GM18867 (cell line): Measurements from ENCODE around the gene CYYR1.

ENCODE experiments used
- ATAC-seq: cut with Tn5 transposase; IDR thresholded peaks from one replicate; pipeline ENCODE4 v1.9.1; 2021; ENCODE audit warnings: mild to moderate bottlenecking, moderate library complexity; ENCODE audit not compliant: unreplicated experiment

CYYR1 gene

DNA sequence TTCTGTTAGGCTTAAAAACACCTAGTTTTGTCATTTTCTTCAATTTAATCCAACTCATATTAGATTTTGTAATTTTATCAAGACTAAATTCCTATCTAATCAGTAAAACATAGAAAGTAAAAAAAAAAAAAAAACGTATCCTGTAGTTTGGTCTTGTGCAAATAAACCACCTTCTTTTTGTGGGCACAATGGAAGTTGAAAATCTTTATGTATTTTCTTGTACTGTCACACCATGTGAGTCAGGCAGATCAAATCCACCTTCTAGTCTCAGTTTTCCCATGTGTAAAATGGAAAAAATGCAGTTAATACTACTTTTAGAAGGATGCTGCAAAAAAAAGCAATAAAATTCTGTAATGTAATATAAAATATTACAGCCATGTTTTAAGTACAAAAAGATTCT lies 129.8 kb downstream of the CYYR1 start:
- no peak for ATAC-seq

DNA sequence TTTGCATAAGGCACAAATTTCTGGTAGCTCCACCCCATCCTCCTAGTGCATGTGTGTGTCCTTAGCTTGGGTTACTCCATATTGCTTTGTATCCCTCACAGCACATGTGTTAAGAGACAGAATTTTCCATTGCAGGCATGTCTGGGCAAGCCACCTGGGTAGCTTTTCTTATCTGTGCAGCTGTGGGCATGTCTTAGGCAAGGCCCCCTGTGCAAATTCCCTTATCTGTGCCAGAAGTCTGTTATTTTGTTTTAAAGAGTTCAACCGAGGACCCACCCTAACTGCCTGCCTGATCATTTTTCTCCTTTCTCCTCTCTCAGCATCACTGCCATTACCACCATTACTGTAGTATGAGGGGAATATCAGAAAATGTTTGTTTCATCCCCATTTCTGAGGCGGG lies 131.9 kb downstream of the CYYR1 start:
- ATAC-seq = no peak

DNA sequence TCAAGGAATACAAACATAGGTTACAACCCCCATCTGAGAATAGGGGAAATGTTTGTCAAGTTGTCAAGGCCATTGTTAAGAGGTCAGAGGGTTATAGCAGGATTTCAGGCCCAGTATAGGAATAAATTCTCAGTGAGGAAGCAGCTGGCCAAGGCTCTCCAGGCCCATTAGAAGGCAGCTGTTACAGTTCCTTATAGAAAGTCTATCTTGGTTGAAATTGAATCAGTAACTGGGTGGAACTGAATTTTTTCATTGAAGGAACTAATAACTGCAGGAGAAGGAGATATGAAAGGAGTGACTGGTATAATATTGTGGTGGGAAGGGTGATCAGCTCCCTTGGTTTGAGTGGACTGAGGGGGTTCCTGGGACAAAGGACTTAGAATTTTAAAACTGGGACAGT lies 134.1 kb downstream of the CYYR1 start:
- ATAC-seq = no peak

DNA sequence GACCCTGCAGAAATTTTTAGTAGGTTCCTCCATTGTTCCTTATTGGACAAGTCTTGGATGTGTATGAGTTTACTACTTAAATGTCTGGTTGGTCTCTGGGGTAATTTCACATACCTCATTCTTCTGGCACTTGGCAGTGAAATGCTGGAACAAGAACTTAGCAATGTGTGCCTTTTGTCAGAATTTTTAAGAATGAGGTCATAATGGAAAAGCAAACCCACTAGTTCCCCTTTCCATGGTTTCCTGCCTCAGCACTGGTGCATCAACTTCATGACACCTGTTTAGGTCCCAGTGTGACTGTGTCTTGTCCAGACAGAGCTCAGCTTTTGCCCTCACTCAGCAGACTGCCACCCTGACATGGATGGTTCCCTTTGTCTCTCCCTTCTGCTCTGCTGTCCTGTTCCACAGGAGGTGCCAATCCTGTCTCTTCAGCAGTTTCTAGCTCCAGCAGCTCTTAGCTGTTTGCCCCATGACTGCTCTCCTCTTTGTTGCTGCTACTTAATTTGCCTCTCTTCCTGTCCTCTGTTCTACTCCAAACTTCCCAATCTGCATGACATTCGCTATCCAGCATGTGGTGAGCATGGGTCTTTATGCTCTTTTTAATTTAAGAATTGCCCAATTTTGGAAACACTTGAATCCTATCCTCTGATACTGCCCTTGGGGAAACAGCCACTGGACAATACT lies 135.6 kb downstream of the CYYR1 start:
- ATAC-seq = no peak

DNA sequence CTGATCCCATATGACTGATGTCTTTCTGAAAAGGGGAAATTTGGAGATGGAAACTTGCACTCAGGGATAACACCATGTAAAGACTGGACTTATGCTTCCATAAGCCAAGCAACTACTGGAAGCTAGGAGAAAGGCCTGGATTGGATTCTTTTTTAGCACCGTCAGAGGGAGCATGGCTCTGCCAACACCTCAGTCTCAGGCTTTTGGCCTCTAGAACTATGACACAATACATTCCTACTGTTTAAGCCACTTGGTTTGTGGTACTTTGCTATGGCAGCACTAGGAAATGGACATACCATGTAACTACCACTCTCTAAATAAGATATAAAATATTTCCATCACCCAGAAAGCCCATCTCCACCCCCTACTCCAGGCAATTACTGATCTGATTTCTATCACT lies 139.7 kb downstream of the CYYR1 start:
- ATAC-seq = no peak

DNA sequence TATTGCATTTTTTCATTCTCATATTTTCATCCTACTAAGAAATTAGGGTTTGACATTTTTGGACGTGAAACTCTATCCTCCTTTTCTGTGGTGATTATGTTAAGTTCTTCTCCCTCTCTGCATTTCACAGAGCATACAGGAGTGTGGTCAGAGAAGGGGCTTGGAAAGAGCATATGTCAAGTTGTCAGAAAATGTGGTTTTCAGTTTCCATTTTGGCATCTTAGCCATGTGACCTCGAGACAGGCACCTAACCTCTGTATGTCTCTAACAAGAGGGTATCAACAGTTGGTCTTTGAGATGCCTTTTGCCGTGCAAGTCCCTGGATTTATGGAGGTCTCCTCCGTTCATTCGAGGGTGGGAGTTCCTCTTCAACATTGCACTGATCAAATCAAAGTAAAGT lies 140.7 kb downstream of the CYYR1 start:
- ATAC-seq = no peak

DNA sequence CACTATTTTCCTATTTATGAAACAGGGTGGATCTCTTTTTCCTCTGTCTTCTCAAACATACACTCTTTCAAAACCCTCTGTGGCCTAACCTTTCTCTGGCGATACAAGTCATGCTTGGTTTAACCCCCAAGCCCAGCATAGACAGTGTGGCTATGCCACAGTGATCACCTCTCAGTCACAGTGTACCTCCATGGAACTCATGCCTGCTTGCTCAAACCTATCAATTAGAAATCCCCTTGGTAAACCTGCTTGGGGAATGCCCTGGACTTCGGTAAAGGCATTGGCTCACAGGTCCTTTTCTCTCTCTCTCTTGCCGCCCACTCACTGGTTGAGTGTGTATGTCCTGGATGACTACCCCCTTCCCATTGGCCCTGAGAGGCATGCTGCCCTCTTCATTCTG lies 147.5 kb downstream of the CYYR1 start:
- ATAC-seq = no peak

DNA sequence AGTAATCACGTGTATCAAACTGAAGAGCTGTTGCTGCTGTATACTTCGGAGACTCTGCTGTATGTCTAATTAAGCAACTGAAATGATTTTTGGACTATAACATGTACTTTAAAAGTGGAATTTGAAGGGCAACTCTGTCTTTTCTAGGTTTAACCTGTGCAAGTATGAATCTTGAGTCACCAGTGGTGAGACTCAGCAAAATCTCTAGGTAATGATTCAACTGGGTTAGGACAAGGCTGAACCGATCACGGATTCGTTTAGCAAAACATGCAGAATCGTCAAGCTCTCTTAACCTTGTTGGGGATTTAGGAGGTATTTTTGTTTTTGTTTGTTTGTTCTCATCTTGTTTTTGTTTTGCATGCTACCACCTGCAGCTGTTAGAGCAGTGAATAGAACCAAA lies 149.6 kb downstream of the CYYR1 start:
- ATAC-seq = no peak

DNA sequence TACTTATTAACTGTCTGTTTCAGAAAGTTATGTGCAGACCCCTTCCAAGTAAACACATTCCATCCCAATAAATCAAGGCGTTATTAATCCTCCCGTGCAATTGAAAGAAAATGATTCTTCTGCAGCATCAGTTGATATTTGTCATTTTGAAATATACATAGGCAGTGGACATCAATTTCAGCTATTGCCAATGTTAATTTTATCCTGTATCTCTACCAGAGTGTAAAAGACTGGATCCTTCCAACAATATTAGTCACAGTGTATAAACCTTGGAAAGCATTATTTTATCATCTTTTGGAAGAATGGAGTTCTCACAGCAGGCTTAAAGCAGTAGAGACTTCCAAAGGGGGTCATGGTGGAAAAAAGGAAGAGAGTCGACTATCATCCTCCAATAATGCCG lies 150.4 kb downstream of the CYYR1 start:
- ATAC-seq = no peak

DNA sequence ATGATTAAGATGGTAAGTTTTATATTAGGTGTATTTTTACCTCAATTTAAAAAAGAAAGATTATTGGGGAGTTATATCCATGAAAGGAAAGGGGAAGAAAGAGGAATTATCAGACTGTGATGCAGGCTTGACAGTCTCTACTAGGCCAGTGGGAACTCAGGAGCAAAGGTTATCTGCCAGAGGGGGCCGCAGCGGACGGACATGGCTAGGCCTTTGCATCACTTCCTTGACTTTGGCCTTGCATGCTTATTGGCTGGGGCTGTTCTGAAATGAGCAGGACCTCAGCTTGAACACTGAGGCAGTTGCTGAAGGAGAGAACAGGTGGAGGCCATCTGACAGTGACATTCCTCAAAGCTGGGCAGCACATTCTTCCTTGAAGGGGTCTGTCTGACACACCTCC lies 150.9 kb downstream of the CYYR1 start:
- no peak for ATAC-seq

DNA sequence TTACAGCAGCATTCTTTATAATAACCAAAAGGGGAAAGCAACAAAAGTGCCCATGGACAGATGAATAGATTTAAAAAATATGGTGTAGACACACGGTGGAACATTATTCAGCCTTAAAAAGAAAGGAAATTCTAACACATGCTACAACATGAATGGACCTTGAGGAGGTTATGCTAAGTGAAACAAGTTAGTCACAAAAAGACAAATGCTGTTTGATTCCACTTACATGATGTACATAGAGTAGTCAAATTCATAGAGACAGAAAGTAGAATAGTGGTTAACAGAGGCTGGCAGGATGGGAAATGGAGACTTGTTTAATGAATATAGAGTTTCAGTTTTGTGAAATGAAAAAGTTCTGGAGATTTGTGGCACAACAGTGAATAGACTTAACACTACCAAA lies 151.4 kb downstream of the CYYR1 start:
- no peak for ATAC-seq
